CD4-positive, alpha-beta T cell treated with Interleukin-12 subunit alpha and Interleukin-12 subunit beta, for 1 hour (primary cell): ENCODE measurements around the gene ANKS1B.
"Not testable (repeated sequence)": the region's sequence is repeated elsewhere in the genome, so short reads cannot be mapped to it uniquely, and the experiment has no call there.

Source experiments
- DNase-seq: peaks from one replicate; pipeline ENCODE4 v3.0.0-alpha.2; 2020

ANKS1B gene

DNA sequence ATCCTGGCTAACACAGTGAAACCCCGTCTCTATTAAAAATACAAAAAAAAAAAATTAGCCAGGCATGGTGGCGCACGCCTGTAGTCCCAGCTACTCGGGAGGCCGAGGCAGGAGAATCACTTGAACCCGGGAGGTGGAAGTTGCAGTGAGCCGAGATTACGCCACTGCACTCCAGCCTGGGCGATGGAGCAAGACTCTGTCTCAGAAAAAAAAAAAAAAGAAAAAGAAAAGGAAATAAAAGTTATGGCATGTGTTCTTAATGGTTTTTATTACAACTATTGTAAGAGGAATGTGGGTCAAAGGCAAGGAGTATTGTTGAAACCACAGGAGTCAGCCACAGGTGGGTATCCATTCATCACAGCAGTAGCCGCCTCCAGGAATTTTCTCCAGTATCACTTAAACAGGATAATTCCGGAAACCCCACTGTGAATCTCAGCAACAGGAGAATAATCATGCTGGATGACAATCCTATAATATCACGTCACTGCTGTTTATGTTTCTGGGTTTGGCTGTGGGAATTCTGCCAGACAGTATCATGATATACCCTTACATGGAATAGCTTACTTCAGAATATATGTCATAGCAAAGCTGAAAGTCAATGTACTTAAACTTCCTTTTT, 1147.5 kb downstream of the ANKS1B start:
- not testable (repeated sequence) for DNase-seq

GRCh38 chr12:98830657-98831056, 1154.1 kb downstream of the ANKS1B start:
- DNase-seq = no peak

- no peak for DNase-seq
Measured at GRCh38 chr12:98828802-98829600, 1155.7 kb downstream of the ANKS1B start.

DNA sequence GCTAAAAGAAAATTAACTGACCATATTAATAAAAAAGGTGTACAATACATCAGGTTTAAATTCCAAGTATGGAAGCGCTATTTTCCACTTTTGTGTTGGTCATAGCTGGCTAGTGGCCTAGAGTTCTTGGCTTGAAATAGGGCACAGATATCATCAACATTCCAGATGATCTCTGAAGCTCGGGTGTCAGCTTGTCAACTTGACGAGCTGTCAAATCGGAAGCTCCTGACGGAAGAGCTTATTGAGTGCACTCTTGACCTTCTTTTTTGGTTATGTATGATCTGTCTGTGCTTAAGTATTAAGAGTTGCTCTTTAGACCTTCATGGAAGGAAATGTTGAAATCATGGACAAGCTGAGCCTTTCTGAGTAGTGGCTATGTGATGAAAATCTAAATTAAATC, 1161.7 kb downstream of the ANKS1B start:
- no peak for DNase-seq

GRCh38 chr12:98821866-98822265, 1162.9 kb downstream of the ANKS1B start:
- DNase-seq = no peak

GRCh38 chr12:98821232-98821631, 1163.5 kb downstream of the ANKS1B start:
- no peak for DNase-seq

DNA sequence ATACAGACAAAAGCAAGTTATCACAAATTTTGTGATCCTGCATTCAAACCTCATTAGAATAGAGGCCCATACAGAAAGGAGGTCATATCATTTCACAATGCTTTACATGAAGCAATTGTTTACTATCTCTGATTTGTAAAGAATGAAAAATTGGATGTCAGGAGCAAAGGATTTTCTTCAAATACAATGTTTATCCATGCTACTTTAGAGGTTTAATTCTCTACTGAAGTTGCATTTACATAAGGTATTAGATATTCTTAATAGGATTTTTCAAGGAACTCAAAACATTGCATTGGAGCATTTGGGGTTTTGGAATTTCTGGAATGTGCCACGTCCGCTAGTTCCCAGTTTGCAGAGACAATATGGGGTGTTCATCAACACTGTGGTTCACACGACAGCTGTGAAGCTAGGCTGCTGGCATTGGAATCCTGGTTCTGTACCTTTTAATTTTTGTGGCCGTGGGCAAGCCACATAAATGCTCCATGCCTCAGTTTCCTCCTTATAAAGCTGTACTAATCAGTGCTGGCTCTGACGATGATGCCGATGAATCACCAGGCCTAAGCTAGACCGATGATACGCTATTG, 1164.8 kb downstream of the ANKS1B start:
- DNase-seq = no peak

GRCh38 chr12:98819071-98819470, 1165.7 kb downstream of the ANKS1B start:
- DNase-seq = no peak

DNA sequence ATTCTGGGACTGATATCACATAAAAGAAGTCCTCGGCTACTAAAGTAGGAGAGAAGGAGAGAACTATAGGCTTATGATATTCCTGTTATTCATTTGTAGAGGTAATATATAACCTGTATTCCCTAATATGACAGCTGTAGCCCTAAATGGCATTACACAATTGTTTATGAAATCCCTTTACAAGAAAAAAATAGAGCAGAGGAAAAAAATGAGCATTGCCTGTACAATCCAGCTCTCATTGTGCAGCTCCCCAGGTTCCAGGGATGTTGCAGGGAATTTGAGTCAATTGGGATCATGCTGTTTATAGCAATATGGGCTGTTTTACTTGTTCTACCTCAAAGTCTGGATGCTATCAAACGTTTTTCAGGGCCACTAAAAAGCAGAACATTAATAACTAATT, 1166.5 kb downstream of the ANKS1B start:
- DNase-seq = no peak

DNA sequence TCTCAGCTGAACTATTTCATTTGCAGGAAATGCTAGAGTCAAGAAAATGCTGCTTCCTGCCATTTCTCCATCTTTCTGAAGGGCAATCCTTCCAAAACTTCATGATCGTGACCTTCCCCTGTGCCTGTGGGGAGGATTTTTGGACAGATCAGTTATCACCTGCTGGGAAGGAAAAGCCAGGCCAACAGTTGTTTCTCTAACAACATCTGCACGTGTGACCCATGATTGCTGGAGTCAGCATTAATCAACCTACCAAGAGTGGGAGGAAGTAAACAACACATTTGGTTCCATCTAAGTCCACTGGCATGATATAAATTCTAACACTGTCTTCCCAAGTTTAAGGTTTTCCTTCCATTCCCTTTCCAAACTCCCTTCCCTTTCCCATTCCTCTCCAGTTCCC, 1167.0 kb downstream of the ANKS1B start:
- DNase-seq = no peak

DNA sequence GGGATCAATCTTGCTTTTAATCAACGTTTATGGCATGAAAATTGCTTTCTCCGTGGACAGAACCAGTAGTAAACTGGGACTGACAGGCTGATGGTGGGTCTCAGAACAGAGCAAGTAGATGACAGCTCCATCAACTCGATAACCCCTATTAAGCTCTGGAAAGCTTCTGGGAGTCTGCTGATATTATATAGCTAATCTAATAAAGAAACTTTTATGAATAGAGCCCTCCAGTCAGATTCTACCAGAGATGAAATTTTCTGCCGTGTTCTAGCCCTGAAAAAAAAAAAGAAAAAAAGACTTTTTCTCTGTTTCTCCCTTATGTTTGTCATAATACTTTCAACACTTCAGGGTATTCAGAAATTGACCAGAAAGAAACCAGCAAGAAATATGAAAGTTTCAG, 1168.0 kb downstream of the ANKS1B start:
- DNase-seq = no peak

DNA sequence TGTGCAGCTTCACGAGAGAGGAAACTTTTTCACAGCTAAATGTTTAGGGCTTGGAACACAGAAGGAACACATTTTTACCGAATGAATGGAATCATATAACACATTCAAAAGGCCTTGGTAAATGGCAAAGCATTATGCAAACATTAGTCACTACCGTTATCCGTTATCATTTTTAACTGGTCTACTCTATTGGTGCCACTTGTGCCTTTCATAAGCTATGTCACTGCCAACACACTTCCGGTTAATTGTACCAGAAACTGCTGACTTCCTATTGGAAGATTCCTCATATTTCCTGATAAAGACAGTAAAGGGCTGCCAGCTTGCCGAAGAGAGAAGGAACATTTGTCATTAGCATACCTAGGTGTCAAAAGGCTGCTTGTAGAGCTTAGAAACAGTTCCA, 1170.5 kb downstream of the ANKS1B start:
- no peak for DNase-seq

DNA sequence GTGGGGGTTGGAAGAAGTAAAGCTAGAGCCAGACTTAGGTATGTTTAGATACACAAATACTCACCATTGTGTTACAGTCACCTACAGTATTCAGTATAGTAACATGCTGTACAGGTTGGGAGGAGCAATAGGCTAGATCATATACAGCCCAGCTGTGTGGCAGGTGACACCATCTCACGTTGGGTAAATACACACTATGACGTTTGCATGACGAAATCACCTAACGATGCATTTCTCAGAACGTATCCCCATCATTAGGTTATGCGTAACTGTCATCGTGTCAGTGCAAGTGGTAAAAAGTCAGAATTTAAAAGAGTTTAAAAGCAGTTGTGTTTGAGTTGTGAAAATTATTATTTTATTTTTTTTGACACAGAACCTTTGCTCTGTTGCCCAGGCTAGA, 1172.5 kb downstream of the ANKS1B start:
- no peak for DNase-seq

DNA sequence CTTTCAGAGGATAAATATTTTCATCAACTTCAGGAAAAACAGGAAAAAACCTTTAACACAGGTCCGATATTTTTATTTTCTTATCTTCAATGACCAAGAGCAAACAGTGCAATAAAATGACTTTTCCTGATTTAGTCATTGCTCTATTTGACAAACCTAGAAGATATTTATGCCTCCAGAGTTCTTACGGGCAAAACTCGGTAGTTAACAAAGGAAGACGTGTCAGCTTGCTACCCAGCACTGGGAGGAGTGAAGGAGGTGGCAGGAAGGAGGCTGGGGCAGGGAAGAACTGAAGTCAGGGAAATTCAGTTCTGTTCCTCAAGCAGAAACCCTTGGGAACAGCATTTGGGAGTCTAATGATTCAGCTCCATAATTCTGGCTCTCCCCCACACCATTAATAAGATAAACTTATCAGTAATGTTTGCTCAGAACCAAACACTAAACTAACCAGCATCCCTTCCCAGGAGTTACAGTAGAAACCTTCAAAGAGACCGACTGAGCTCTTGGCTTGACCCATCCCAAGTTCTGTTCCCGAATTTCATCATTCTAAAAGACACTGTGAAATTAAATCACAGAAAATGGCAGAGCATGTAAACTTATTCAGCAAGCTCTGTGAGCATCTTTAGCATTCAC, 1176.4 kb downstream of the ANKS1B start:
- DNase-seq = no peak

DNA sequence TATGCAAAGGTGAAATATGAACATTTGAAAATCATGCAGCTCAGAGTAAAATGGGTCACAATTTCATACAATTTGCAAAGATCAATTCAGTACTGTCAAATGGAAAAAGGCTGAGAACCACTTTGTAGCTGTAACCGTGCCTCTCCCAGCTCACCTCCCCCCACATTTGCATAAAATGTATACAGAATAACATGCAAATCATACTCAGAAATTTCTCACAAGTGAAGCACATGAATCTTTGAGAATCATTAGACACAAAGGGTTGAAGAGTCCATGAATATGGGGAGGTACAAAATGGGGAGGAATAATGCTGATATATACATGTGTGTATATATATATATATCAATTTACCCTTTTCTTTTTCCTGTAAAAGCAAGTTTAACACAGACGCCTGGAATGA, 1177.5 kb downstream of the ANKS1B start:
- no peak for DNase-seq

GRCh38 chr12:98803468-98804209, 1181.1 kb downstream of the ANKS1B start:
- no peak for DNase-seq

GRCh38 chr12:98799822-98800221, 1184.9 kb downstream of the ANKS1B start:
- DNase-seq = no peak

- DNase-seq = no peak
Measured at GRCh38 chr12:98799146-98799810, 1185.5 kb downstream of the ANKS1B start.

GRCh38 chr12:98797200-98797599, 1187.5 kb downstream of the ANKS1B start:
- DNase-seq = no peak

- no peak for DNase-seq
Measured at GRCh38 chr12:98796745-98797144, 1188.0 kb downstream of the ANKS1B start.

DNA sequence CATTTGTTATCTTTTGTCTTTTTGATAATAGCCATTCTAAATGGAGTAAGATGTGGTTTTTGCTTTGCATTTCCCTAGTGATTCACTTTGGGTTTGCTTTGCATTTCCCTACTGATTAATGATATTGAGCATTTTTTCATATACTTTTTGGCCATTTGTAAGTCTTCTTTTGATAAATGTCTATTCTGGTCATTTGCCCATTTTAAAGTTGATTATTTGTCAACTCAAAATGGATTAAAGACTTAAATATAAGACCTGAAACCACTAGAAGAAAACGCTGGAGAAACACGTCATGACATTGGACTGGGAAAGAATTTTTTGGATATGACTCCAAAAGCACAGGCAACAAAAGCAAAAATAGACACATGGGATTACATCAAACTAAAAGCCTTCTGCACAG, 1191.6 kb downstream of the ANKS1B start:
- DNase-seq = no peak

DNA sequence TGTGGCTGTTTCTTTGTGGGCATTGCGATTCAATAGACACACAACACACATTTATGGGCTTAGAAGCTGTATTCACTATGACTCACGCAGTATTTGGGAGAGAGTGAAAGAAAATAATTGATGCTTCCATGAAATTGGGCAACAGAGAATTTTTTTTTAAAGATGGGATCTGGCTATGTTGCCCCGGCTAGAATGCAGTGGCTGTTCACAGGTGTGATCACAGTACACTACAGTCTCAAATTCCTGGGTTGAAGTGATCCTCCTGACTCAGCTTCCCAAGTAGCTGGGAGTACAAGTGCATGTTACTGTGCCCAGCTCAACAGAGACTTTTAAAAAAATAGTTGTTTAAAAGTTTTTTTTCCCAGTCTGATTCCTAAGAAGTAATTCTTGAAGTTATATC, 1193.3 kb downstream of the ANKS1B start:
- DNase-seq = no peak

- DNase-seq = no peak
Measured at GRCh38 chr12:98788396-98788795, 1196.3 kb downstream of the ANKS1B start.
